Stimulated activated CD4-positive, alpha-beta T cell treated with anti-CD3 and anti-CD28 coated beads, Interleukin-15, amount 100 ng/mL, for 48 hours (primary cell): ENCODE measurements around the gene CDHR5.

Source experiments
- DNase-seq, 2 donors: peaks; one replicate each; pipeline ENCODE4 v3.0.0-alpha.2; 2020; ENCODE audit warnings: low read depth in 2 of 2

Gene CDHR5

GRCh38 chr11:645536-645935 is 20.8 kb upstream of the CDHR5 start:
- no peak for DNase-seq

- no peak for DNase-seq
Measured at GRCh38 chr11:643849-644738, 19.3 kb upstream of the CDHR5 start.

- DNase-seq = no peak
Measured at GRCh38 chr11:643366-643765, 18.6 kb upstream of the CDHR5 start.

GRCh38 chr11:641806-642370 is 17.1 kb upstream of the CDHR5 start:
- no peak for DNase-seq

- DNase-seq = no peak
Measured at GRCh38 chr11:640021-640706, 15.4 kb upstream of the CDHR5 start.

- no peak for DNase-seq
Measured at GRCh38 chr11:639332-639955, 14.7 kb upstream of the CDHR5 start.

- no peak for DNase-seq
Measured at GRCh38 chr11:638631-639331, 14.0 kb upstream of the CDHR5 start.

- DNase-seq = no peak
Measured at GRCh38 chr11:637593-638521, 13.1 kb upstream of the CDHR5 start.

- no peak for DNase-seq
Measured at GRCh38 chr11:637333-637592, 12.5 kb upstream of the CDHR5 start.

GRCh38 chr11:636511-637332 is 12.0 kb upstream of the CDHR5 start, which contains the start of gene DRD4:
Gene DRD4 (plus strand): TSS chr11:637269. CDS start chr11:637305, 36 bp downstream.
- DNase-seq = no peak

- no peak for DNase-seq
Measured at GRCh38 chr11:635945-636510, 11.3 kb upstream of the CDHR5 start.

GRCh38 chr11:630871-631270 is 6.1 kb upstream of the CDHR5 start:
- DNase-seq = no peak

GRCh38 chr11:629237-629583 is 4.5 kb upstream of the CDHR5 start:
- DNase-seq = no peak

GRCh38 chr11:628056-628455 is 3.3 kb upstream of the CDHR5 start:
- DNase-seq = no peak

- no peak for DNase-seq
Measured at GRCh38 chr11:627308-627576, 2.5 kb upstream of the CDHR5 start.

GRCh38 chr11:626475-627307 is 1.9 kb upstream of the CDHR5 start, which contains the start of gene SCT:
Gene SCT (minus strand): TSS chr11:627181. CDS start chr11:627143, 38 bp downstream.
- DNase-seq = no peak

GRCh38 chr11:625636-626268 is 997 bp upstream of the CDHR5 start:
- DNase-seq = no peak

GRCh38 chr11:623999-624704 is 603 bp downstream of the CDHR5 start:
- no peak for DNase-seq
